Hair follicle dermal papilla cell (primary cell): ENCODE results near the gene OR10K2. TPM values are rescaled to one million over a fixed set of nuclear protein-coding genes. Genes with fewer than 3 reads are reported as not detected.

ENCODE experiments used
- total RNA-seq: library from RNA; depleted of rRNA; stranded (reverse); fragments of >200 nt; gene quantifications from 2 replicates; pipeline ENCODE4 v1.2.3, GENCODE V29; 2012

The OR10K2 gene
- total RNA-seq: not detected in 2 replicates

GRCh38 chr1:158426137-158426536 is at the start of gene OR10K2:
OR10K2 (minus strand) TSS chr1:158426237; CDS start chr1:158420866, 5,371 bp downstream.

GRCh38 chr1:158471920-158472319 is 45.9 kb upstream of the OR10K2 start, which contains the start of gene OR10R2:
OR10R2 (plus strand) TSS chr1:158472220; CDS start chr1:158472326, 106 bp downstream.

GRCh38 chr1:158461534-158461933 is 35.5 kb upstream of the OR10K2 start, which contains the start of gene OR10K1:
OR10K1 (plus strand) TSS chr1:158461834; CDS start chr1:158465562, 3,728 bp downstream.

GRCh38 chr1:158398818-158399514 is 27.1 kb downstream of the OR10K2 start, which contains the start of gene OR10T2:
OR10T2 (minus strand) TSS chr1:158399466; CDS start chr1:158399466, 0 bp downstream.

Other genes with a start within 250 kb of the OR10K2 start
- gene CD1D, start 245.3 kb downstream of the OR10K2 start, total RNA-seq: not detected in 2 replicates
- not detected in 2 replicates for gene CD1A, start 171.8 kb downstream of the OR10K2 start, total RNA-seq
- not detected in 2 replicates for gene CD1C, start 136.3 kb downstream of the OR10K2 start, total RNA-seq
- gene CD1B, start 94.7 kb downstream of the OR10K2 start, total RNA-seq: not detected in 2 replicates
- gene CD1E, start 72.3 kb downstream of the OR10K2 start, total RNA-seq: not detected in 2 replicates
- gene OR10T2, start 26.8 kb downstream of the OR10K2 start, total RNA-seq: not detected in 2 replicates
- not detected in 2 replicates for gene OR10K1, start 35.6 kb upstream of the OR10K2 start, total RNA-seq
- not detected in 2 replicates for gene OR10R2, start 46.0 kb upstream of the OR10K2 start, total RNA-seq
- not detected in 2 replicates for gene OR6Y1, start 128.2 kb upstream of the OR10K2 start, total RNA-seq
- gene OR6P1, start 144.3 kb upstream of the OR10K2 start, total RNA-seq: not detected in 2 replicates
- gene OR10X1, start 153.7 kb upstream of the OR10K2 start, total RNA-seq: not detected in 2 replicates
- not detected in 2 replicates for gene OR10Z1, start 179.0 kb upstream of the OR10K2 start, total RNA-seq